ENCODE results near the gene ABHD12.

ABHD12 gene

GRCh38 chr20:25253606-25254275, 136.9 kb downstream of the ABHD12 start:
- no peak for DNase-seq

- DNase-seq = no peak
Measured at GRCh38 chr20:25252686-25253421, 137.8 kb downstream of the ABHD12 start.

GRCh38 chr20:25252230-25252651, 138.4 kb downstream of the ABHD12 start:
- no peak for DNase-seq

- no peak for DNase-seq
Measured at GRCh38 chr20:25251558-25251957, 139.1 kb downstream of the ABHD12 start.

- no peak for DNase-seq
Measured at GRCh38 chr20:25251019-25251418, 139.6 kb downstream of the ABHD12 start.

GRCh38 chr20:25250508-25250907, 140.1 kb downstream of the ABHD12 start:
- DNase-seq = no peak
